Stimulated activated CD8-positive, alpha-beta memory T cell treated with anti-CD3 and anti-CD28 coated beads, Interleukin-15, amount 100 ng/mL, for 1 hour (primary cell): ENCODE results near the gene ANKH.
"Not testable (repeated sequence)": the region's sequence is repeated elsewhere in the genome, so short reads cannot be mapped to it uniquely, and the experiment has no call there.

Experiments used
- DNase-seq: peaks from one replicate; pipeline ENCODE4 v3.0.0-alpha.2; 2020; ENCODE audit warnings: low read depth

Gene ANKH

DNA sequence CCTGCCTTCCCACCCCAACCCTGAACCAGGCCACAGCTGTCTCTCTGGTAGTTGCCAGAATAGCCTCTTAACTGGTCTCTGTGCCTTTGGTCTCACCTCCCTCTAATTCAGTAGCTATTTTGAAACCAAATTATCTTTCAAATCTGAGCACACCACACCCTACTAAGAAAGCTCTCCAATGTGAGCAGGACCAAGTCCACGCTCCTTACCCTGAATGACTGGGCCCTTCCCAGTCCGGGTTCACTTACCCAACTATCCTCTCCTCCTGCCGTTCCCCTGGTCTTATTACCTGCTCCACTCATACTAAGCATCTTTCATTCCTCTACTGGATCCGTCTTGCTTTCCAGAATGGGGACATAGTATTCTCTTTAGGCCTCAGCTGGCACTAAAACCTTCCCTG is 16.8 kb downstream of the ANKH start:
- DNase-seq = no peak

DNA sequence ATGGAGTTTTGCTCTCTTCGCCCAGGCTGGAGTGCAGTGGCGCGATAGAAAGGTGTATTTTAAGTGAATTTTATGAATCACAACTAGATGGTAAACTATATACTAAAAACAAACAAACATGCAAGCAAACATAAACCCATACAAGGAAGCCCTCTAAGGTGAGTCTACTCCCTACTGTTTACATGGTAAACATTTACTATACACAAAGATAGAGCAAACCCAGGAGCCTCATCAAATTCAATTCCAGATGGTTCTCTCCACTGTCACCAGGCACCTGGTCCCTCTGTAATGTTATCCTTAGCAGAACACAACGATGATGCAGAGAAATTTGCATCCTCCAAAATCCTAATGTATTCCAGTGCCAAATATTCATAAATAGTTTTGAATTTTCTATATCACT is 17.9 kb downstream of the ANKH start:
- DNase-seq = no peak

- DNase-seq = no peak
Measured at GRCh38 chr5:14852779-14853178, 18.8 kb downstream of the ANKH start.

DNA sequence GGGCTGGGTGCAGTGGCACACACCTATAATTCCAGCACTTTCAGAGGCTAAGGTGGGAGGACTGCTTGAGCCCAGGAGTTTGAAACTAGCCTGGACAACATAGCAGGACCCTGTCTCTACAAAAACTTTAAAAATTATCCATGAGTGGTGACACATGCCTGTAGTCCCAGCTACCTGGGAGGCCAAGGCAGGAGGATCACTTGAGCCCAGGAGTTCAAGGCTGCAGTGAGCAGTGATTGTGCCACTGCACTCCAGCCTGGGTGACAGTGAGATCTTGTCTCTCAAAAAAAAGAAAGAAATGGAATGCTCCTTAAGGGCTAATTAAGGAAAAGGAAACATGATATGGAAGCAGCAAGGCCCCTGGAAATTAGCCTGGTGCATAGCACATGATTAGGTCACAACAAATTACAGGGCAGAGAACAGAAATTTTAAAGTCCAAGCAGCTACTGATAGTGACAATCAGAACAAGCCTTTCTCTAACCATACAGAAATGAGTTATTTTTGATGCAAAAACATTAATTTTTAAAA is 19.5 kb downstream of the ANKH start:
- DNase-seq = no peak

DNA sequence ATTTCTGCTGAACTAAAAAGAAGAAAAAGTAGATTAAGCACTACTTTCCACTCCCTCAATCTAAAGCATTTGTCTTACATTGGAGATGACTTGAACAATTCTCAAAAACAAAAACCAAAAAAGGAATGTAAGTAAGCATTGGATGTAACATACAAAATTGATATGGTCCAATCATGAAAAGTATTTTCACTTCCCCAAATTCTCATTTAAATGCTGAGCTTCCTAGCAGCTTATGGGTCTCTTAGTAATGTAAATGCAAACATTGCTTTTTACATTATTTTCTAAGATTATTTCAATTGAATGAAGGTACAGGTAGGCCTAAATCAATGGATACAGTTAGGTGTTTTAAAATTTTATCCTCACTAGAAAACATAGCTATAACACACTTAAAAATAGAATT is 20.0 kb downstream of the ANKH start:
- no peak for DNase-seq

DNA sequence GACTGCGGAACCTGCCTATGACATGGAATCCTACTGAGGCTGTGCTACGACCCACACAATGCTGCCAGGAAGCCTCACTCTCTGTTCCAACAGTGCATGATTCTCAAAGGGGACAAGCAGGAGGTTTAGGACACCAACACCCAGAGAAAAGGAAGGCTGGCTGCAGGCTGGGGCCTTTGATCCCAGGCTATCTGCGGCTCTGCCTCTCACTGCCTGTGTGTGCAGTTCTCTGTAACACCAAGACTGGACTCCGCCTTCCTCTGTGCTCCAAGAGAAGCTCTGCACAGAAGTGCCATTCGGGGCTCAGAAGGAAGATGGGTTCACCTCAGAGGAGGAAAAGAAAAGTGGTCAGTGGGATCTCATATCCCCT is 20.5 kb downstream of the ANKH start:
- no peak for DNase-seq

DNA sequence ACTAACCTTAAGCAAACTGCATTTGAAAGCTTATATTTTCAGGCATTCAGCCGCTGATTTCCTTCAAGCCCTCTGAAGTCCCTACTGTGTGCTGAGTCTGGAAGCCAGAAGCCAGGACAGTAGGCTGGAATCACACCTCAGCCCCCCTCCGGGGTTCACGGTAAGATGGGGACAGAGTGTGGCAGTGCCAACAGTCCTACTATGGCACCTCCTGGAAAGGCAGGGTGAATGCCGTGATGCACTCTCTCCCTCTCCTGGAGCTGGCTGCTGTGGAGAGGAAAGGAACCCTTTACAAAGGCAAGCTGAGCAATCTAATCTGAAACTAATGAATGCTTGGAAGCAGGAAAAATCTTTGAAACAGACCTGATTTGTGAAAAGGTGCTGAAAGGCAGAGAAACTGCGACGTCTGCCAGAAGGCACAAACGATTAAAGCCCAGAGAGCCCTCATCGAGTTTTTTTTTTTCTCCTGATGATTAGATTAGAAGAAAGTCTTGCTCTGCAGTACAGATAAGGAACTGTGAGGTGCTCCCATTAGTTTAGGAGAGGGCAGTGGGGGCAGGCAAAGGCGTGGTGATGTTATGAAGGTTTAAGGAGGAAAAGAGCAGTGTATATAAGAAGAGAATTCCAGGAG is 21.0 kb downstream of the ANKH start:
- DNase-seq = no peak

- no peak for DNase-seq
Measured at GRCh38 chr5:14849516-14850294, 21.9 kb downstream of the ANKH start.

GRCh38 chr5:14848942-14849341 is 22.6 kb downstream of the ANKH start:
- not testable (repeated sequence) for DNase-seq

- DNase-seq = no peak
Measured at GRCh38 chr5:14848385-14848784, 23.2 kb downstream of the ANKH start.

DNA sequence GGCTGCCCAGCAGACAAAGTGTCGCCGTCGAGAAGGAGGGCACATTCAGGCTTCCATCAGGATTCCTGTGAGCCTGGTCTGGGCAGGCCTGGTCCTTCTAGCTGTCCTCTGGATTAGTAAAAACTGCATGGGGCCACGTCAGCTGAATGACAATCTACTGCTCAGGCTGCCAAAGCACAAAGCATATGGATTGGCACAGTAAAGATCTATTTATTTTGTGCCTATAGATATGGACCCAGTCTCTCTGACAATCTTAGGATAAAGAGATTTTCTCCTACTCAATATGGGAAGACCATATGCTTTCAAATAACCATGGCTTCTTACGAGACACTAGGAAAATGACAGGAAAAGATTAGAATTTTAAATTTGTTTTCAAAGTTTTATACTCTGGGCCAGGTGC is 24.1 kb downstream of the ANKH start:
- no peak for DNase-seq

DNA sequence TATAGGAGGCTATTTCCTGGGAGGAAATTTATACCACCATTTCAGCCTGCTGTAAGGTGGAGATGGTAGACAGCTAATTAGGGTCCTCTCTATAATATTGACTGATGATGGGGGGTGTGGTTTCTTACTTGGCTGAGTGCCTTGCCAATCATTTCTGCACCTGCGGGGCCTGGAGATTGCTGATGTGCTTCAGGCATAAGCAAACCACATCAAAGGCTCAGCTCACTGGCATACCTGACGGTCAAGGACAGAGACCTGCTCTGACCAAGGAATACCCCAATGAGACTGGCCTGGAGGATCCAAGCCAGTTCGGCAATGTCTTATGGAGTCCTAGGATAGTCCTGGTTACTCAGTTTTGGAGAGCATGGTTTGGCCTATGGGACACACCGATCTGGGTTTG is 29.5 kb downstream of the ANKH start:
- DNase-seq = no peak

DNA sequence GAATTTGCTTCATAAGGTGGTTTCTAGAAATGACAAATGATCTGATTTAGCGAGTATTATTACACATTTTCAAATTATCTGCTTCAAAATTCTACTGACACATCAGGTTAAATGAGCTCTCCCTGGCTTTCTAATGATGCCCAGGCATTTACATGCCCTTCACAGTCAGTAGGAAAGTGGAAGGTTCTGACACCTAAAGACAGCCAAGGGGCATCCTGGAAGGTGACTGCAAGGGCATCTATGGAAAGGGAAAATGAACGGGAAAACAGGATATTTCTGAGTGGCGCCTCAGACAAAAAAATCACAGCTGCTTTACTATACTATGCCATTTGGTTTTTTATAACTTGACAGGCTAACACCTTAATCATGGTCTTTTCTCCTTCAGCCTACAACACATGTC is 31.0 kb downstream of the ANKH start:
- DNase-seq = no peak

- no peak for DNase-seq
Measured at GRCh38 chr5:14838396-14839319, 32.9 kb downstream of the ANKH start.

DNA sequence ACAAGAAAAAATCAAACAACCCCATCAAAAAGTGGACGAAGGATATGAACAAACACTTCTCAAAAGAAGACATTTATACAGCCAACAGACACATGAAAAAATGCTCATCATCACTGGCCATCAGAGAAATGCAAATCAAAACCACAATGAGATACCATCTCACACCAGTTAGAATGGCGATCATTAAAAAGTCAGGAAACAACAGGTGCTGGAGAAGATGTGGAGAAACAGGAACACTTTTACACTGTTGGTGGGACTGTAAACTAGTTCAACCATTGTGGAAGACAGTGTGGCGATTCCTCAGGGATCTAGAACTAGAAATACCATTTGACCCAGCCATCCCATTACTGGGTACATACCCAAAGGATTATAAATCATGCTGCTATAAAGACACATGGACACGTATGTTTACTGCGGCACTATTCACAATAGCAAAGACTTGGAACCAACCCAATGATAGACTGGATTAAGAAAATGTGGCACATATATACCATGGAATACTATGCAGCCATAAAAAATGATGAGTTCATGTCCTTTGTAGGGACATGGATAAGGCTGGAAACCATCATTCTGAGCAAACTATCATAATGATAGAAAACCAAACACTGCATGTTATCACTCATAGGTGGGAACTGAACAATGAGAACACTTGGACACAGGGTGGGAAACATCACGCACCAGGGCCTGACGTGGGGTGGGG is 34.0 kb downstream of the ANKH start:
- DNase-seq = not testable (repeated sequence)

GRCh38 chr5:14834584-14835550 is 36.7 kb downstream of the ANKH start:
- DNase-seq = no peak

- no peak for DNase-seq
Measured at GRCh38 chr5:14834062-14834461, 37.5 kb downstream of the ANKH start.

GRCh38 chr5:14831006-14831338 is 40.6 kb downstream of the ANKH start:
- DNase-seq = no peak

GRCh38 chr5:14830210-14831005 is 41.2 kb downstream of the ANKH start:
- DNase-seq = no peak

DNA sequence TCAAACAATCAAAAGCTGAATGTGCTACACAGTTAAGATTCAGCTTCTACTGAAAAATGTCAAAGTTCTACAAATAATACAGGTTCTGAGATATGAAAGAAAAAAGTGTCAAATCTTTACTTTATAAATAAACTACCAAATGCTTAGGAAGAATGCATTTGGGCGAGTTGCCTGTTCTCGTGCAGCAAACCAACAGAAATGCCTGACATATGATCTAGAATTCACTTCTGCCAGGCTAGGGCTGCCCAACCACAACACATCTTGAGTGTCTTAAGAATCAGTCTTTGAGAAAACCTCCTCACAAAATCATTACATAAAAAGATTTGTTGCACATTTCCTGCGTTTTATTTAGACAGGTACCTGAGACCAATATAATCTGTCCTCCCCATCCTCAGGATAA is 42.2 kb downstream of the ANKH start:
- no peak for DNase-seq
